Esophagus squamous epithelium (tissue), 4 donors: ENCODE data around the gene TNS1.

Source experiments
- POLR2A ChIP-seq, 4 donors: fragments of 450-650 bp; IDR thresholded peaks; one replicate each; pipeline ENCODE4 v1.6.1; 2017; ENCODE audit warnings: antibody characterized with exemption in 4 of 4, mild to moderate bottlenecking in 4 of 4, moderate library complexity in 3 of 4
- TF ChIP-seq, protein P1 (sequence below), 6 experiments: fragments of 450-650 bp in 4 of 6; fragments of 200-600 bp in 2 of 6; sonication (generic) in 2 of 6; IDR thresholded peaks; one replicate each; pipeline ENCODE4 v1.5.1; 2016 to 2019; ENCODE audit warnings: antibody characterized with exemption in 6 of 6, mild to moderate bottlenecking in 4 of 6, moderate library complexity in 4 of 6

GRCh38 chr2:217964275-217965161 is 38.3 kb downstream of the TNS1 start:
- TF ChIP-seq, protein P1, sequence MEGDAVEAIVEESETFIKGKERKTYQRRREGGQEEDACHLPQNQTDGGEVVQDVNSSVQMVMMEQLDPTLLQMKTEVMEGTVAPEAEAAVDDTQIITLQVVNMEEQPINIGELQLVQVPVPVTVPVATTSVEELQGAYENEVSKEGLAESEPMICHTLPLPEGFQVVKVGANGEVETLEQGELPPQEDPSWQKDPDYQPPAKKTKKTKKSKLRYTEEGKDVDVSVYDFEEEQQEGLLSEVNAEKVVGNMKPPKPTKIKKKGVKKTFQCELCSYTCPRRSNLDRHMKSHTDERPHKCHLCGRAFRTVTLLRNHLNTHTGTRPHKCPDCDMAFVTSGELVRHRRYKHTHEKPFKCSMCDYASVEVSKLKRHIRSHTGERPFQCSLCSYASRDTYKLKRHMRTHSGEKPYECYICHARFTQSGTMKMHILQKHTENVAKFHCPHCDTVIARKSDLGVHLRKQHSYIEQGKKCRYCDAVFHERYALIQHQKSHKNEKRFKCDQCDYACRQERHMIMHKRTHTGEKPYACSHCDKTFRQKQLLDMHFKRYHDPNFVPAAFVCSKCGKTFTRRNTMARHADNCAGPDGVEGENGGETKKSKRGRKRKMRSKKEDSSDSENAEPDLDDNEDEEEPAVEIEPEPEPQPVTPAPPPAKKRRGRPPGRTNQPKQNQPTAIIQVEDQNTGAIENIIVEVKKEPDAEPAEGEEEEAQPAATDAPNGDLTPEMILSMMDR (IDR thresholded peaks at IDR 0.05): peak in 1 of 6 experiments; percentile 7
- no peak for TF ChIP-seq POLR2A (IDR thresholded peaks at IDR 0.05)
